Sigmoid colon (tissue), 4 donors: ENCODE measurements around the gene TRPM2.

ENCODE experiments used
- CTCF ChIP-seq, 4 experiments: fragments of 450-650 bp in 3 of 4; fragments of 200-600 bp in 1 of 4; IDR thresholded peaks; one replicate each; pipeline ENCODE4 v1.5.1; 2016 to 2019; ENCODE audit warnings: antibody characterized with exemption in 4 of 4, mild to moderate bottlenecking in 3 of 4, moderate library complexity in 2 of 4
- EP300 ChIP-seq, 4 donors: sonication (generic); formaldehyde crosslinking; IDR thresholded peaks; one replicate each; pipeline ENCODE4 v1.6.1; 2017; ENCODE audit warnings: antibody characterized with exemption in 4 of 4
- POLR2A ChIP-seq, 2 donors: fragments of 450-650 bp; IDR thresholded peaks; one replicate each; pipeline ENCODE4 v1.6.1; 2016; ENCODE audit warnings: antibody characterized with exemption in 2 of 2, mild to moderate bottlenecking in 2 of 2, moderate library complexity in 2 of 2
- POLR2AphosphoS5 ChIP-seq, 4 donors: sonication (generic); formaldehyde crosslinking; IDR thresholded peaks; one replicate each; pipeline ENCODE4 v1.6.1; 2017; ENCODE audit warnings: antibody characterized with exemption in 4 of 4

DNA sequence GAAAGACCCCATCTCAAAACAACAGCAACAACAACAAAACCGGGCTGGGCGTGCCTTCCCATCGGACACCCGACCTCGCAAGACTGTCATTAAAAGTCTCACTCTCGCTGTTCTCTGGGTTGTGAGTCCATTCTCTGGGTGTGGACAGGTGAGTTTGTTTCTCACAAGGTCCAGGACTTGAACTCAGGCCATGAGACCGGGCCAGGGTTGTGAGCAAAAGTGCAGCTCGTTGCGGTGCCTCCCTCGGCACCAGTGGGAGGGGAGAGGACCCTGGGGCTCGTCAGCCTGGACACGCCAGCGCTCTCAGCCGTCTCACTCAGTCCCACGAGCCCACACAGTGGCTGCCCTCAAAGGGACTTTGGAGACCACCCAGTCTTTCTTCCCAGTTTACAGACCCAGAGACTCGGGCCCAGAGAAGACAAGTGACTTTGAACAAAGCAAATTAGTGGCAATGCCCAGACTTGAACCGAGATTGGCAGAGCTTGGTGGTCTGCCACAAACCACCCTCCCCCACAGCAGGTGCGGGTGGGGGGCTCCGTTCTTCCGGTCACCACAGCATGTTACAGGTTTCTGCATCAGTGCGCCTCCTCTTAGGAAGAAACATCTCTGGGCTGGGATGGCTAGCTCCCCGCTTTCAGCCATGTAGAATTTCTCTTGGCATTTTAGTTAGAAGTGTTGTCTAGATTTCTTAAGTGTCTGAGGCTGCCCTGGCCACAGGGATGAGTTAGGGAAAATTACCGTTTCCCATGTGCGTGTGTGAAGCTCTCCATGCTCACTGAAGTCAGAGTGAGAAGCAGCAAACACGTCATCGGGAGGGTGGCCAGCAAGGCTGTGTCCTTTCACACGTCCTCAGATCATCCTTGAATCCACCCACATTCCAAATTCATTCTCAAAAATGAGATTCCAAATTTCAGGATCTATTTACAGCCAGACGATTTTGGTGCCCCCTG is 130.1 kb downstream of the TRPM2 start:
- no peak for TF ChIP-seq POLR2A (IDR thresholded peaks at IDR 0.05)
- TF ChIP-seq CTCF (IDR thresholded peaks at IDR 0.05) = no peak
- no peak for TF ChIP-seq POLR2AphosphoS5 (IDR thresholded peaks at IDR 0.05)
- TF ChIP-seq EP300 (IDR thresholded peaks at IDR 0.05) = no peak
